ENCODE data around the gene MYT1.
"Not testable (repeated sequence)": the region's sequence is repeated elsewhere in the genome, so short reads cannot be mapped to it uniquely, and the experiment has no call there.

MYT1 gene

DNA sequence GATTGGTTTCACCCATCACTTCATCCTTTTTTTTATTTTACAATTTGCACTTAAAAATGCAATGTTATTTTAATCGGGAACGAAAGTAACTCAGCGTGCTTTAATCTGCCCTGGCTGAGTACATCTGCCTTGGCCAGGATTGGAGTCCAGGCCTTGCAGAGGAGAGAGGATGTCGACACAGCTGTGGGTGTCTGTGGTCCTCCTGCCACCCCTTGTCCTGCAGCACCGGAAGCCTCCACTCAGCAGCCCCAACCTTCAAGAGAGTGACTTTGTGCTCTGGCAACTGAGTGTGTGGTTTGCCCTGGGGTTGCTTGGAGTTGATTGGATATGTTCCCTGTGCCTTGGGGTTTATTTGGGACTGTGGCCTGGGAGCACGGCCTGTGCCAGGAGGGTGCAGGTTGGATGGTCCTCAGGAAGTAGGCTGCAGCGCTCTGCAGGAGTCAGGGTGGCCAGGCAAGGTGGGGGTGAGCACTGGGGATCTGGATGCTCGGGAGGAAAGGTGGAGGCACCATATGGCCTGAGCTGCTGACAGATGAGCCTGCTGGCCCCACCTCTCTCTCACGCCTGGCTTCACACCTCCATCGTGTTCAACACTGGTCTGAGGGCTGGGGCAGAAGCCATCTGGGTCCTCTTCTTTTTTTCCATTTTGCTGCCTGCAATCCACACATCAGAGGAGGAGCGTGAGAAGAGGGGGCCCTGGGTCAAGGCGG lies 4.3 kb downstream of the MYT1 start:
- Histone ChIP-seq H3K9ac (ENCODE audit: low read depth in 1 of 2, low read length in 2 of 2) (no peak overlapping the region), H3K9me3 (ENCODE audit: control insufficient read depth in 1 of 2, low read length in 2 of 2) (no peaks in the 10 kb centered on the region), H3K4me3 (ENCODE audit: low read depth in 1 of 2, low read length in 2 of 2) (no peak overlapping the region), H3K27ac (ENCODE audit: low read depth, low read length) (no peak overlapping the region), H3K4me1 (ENCODE audit: control insufficient read depth in 1 of 2, insufficient read depth in 2 of 2, low read length in 2 of 2) (peaks cover 0 to 3% of the 10 kb centered on the region in 2 donors), H3K27me3 (ENCODE audit: control insufficient read depth in 1 of 2, insufficient read depth in 2 of 2, low read length in 2 of 2) (peaks cover under 1 to 24% of the 10 kb centered on the region in 2 donors), H3K36me3 (ENCODE audit: control insufficient read depth in 1 of 2, insufficient read depth in 2 of 2, low read length in 2 of 2) (no peaks in the 10 kb centered on the region)

DNA sequence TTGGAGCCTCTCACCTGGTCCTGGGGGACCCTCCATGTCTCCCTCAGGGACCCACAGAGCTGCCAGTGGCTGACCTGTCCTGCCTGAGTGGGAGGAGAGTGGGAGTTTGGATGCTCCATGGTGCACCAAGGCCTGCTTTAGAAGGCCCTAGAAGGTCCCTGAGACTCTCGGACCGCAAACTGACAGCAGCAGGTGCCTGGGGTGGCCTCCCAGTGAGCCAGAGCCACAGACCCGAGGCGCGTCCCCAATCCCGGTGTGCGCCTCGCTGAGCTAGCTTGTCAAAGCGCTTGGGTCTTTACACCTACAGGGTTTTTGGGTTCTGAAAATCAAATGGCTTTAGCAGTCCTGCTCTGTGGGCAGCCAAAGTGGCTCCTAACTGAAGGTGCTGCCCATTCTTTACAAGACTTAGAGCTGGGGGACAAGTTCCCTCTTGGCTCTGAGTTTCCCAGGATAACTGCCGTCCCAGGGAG lies 4.9 kb downstream of the MYT1 start:
- Histone ChIP-seq H3K27me3 (ENCODE audit: control insufficient read depth in 1 of 2, insufficient read depth in 2 of 2, low read length in 2 of 2) (peaks cover 0 to 18% of the 10 kb centered on the region in 2 donors), H3K9me3 (ENCODE audit: control insufficient read depth in 1 of 2, low read length in 2 of 2) (no peaks in the 10 kb centered on the region), H3K9ac (ENCODE audit: low read depth in 1 of 2, low read length in 2 of 2) (no peak overlapping the region), H3K4me3 (ENCODE audit: low read depth in 1 of 2, low read length in 2 of 2) (no peak overlapping the region), H3K36me3 (ENCODE audit: control insufficient read depth in 1 of 2, insufficient read depth in 2 of 2, low read length in 2 of 2) (no peaks in the 10 kb centered on the region), H3K27ac (ENCODE audit: low read depth, low read length) (no peak overlapping the region), H3K4me1 (ENCODE audit: control insufficient read depth in 1 of 2, insufficient read depth in 2 of 2, low read length in 2 of 2) (peaks cover 0 to 3% of the 10 kb centered on the region in 2 donors)

GRCh38 chr20:64171211-64171610 lies 7.0 kb downstream of the MYT1 start:
- Histone ChIP-seq H3K9me3 (ENCODE audit: control insufficient read depth in 1 of 2, low read length in 2 of 2) (no peaks in the 10 kb centered on the region), H3K4me1 (ENCODE audit: control insufficient read depth in 1 of 2, insufficient read depth in 2 of 2, low read length in 2 of 2) (peaks cover 0 to 3% of the 10 kb centered on the region in 2 donors), H3K9ac (ENCODE audit: low read depth in 1 of 2, low read length in 2 of 2) (no peak overlapping the region), H3K4me3 (ENCODE audit: low read depth in 1 of 2, low read length in 2 of 2) (no peak overlapping the region), H3K36me3 (ENCODE audit: control insufficient read depth in 1 of 2, insufficient read depth in 2 of 2, low read length in 2 of 2) (no peaks in the 10 kb centered on the region), H3K27me3 (ENCODE audit: control insufficient read depth in 1 of 2, insufficient read depth in 2 of 2, low read length in 2 of 2) (peaks cover 0 to 15% of the 10 kb centered on the region in 2 donors), H3K27ac (ENCODE audit: low read depth, low read length) (no peak overlapping the region)

GRCh38 chr20:64173116-64173515 lies 8.9 kb downstream of the MYT1 start:
- H3K9ac ChIP-seq (ENCODE audit: low read depth in 1 of 2, low read length in 2 of 2): no peak overlapping the region
- no peaks in the 10 kb centered on the region for H3K9me3 ChIP-seq (ENCODE audit: control insufficient read depth in 1 of 2, low read length in 2 of 2)
- peaks cover 0 to 6% of the 10 kb centered on the region in 2 donors for H3K27me3 ChIP-seq (ENCODE audit: control insufficient read depth in 1 of 2, insufficient read depth in 2 of 2, low read length in 2 of 2)
- no peak overlapping the region for H3K4me3 ChIP-seq (ENCODE audit: low read depth in 1 of 2, low read length in 2 of 2)
- peaks cover 0 to 3% of the 10 kb centered on the region in 2 donors for H3K4me1 ChIP-seq (ENCODE audit: control insufficient read depth in 1 of 2, insufficient read depth in 2 of 2, low read length in 2 of 2)
- H3K36me3 ChIP-seq (ENCODE audit: control insufficient read depth in 1 of 2, insufficient read depth in 2 of 2, low read length in 2 of 2): no peaks in the 10 kb centered on the region
- H3K27ac ChIP-seq (ENCODE audit: low read depth, low read length): no peak overlapping the region

DNA sequence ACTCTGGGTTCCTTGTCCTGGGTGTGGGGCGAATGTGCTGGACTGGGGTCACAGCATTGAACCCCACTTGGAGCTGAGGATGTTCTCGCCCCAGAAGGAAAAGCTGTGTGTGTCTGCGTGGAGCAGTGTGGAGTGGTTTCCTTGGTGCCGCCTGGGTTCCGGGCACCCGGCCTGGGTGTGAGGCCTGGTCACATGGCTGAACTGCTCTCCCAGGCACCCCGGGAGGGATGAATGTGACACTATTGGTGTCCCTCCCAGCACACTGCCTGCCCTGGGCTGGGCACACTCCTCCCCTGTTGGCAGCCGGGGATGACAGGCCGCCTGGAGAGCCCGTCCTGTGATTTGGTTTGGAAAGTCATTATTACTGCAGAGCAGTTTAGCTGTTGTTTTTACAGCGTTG lies 12.3 kb downstream of the MYT1 start:
- H3K27ac ChIP-seq (ENCODE audit: low read depth, low read length): no peak overlapping the region
- H3K4me3 ChIP-seq (ENCODE audit: low read depth in 1 of 2, low read length in 2 of 2): no peak overlapping the region
- peaks cover 0 to 4% of the 10 kb centered on the region in 2 donors for H3K27me3 ChIP-seq (ENCODE audit: control insufficient read depth in 1 of 2, insufficient read depth in 2 of 2, low read length in 2 of 2)
- H3K9me3 ChIP-seq (ENCODE audit: control insufficient read depth in 1 of 2, low read length in 2 of 2): no peaks in the 10 kb centered on the region
- no peaks in the 10 kb centered on the region for H3K4me1 ChIP-seq (ENCODE audit: control insufficient read depth in 1 of 2, insufficient read depth in 2 of 2, low read length in 2 of 2)
- no peak overlapping the region for H3K9ac ChIP-seq (ENCODE audit: low read depth in 1 of 2, low read length in 2 of 2)
- no peaks in the 10 kb centered on the region for H3K36me3 ChIP-seq (ENCODE audit: control insufficient read depth in 1 of 2, insufficient read depth in 2 of 2, low read length in 2 of 2)

DNA sequence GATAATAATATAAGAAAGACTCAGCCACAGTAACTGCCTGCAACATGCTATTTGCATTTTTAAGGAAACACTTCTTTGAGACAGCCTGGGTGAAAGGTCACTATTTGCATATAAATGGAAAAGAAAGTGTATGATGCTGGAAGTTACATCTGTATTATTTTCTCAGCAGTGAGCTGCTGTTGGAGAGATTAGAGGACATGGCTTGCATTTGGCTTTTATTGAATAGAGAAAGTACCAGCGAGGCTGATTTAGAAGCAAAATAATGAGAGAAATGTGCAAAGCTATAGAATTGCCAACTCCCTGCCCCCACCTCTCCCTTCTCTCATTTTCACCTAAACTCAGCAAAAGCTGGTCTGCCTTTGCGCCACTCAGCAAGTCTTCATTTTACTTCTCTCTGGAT lies 12.7 kb downstream of the MYT1 start:
- H3K4me1 ChIP-seq (ENCODE audit: control insufficient read depth in 1 of 2, insufficient read depth in 2 of 2, low read length in 2 of 2): no peaks in the 10 kb centered on the region
- H3K27me3 ChIP-seq (ENCODE audit: control insufficient read depth in 1 of 2, insufficient read depth in 2 of 2, low read length in 2 of 2): peaks cover 0 to 4% of the 10 kb centered on the region in 2 donors
- no peak overlapping the region for H3K4me3 ChIP-seq (ENCODE audit: low read depth in 1 of 2, low read length in 2 of 2)
- H3K27ac ChIP-seq (ENCODE audit: low read depth, low read length): no peak overlapping the region
- H3K9me3 ChIP-seq (ENCODE audit: control insufficient read depth in 1 of 2, low read length in 2 of 2): no peaks in the 10 kb centered on the region
- H3K9ac ChIP-seq (ENCODE audit: low read depth in 1 of 2, low read length in 2 of 2): no peak overlapping the region
- H3K36me3 ChIP-seq (ENCODE audit: control insufficient read depth in 1 of 2, insufficient read depth in 2 of 2, low read length in 2 of 2): no peaks in the 10 kb centered on the region

DNA sequence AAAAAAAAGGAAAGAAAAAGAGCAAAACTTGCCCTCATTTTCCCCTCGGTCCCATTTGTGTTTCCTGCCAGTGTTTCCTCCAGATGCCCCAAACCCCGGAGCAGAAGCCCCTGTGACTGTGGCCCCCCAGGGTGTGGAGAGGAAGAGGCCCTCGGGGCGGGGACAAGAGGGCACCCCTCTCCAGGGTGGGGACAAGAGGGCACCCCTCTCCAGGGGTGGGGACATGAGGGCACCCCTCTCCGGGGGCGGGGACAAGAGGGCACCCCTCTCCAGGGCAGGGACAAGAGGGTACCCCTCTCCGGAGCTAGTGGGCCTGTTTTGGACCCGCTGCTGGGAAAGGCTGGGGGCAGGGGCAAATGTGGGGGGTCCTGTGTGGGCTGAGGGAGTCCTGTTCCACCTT lies 13.1 kb downstream of the MYT1 start:
- no peaks in the 10 kb centered on the region for H3K36me3 ChIP-seq (ENCODE audit: control insufficient read depth in 1 of 2, insufficient read depth in 2 of 2, low read length in 2 of 2)
- H3K27ac ChIP-seq (ENCODE audit: low read depth, low read length): no peak overlapping the region
- no peaks in the 10 kb centered on the region for H3K9me3 ChIP-seq (ENCODE audit: control insufficient read depth in 1 of 2, low read length in 2 of 2)
- no peak overlapping the region for H3K9ac ChIP-seq (ENCODE audit: low read depth in 1 of 2, low read length in 2 of 2)
- no peaks in the 10 kb centered on the region for H3K4me1 ChIP-seq (ENCODE audit: control insufficient read depth in 1 of 2, insufficient read depth in 2 of 2, low read length in 2 of 2)
- no peak overlapping the region for H3K4me3 ChIP-seq (ENCODE audit: low read depth in 1 of 2, low read length in 2 of 2)
- peaks cover 0 to 5% of the 10 kb centered on the region in 2 donors for H3K27me3 ChIP-seq (ENCODE audit: control insufficient read depth in 1 of 2, insufficient read depth in 2 of 2, low read length in 2 of 2)

- H3K27ac ChIP-seq (ENCODE audit: low read depth, low read length): no peak overlapping the region
- H3K4me3 ChIP-seq (ENCODE audit: low read depth in 1 of 2, low read length in 2 of 2): no peak overlapping the region
- H3K27me3 ChIP-seq (ENCODE audit: control insufficient read depth in 1 of 2, insufficient read depth in 2 of 2, low read length in 2 of 2): peaks cover 0 to 8% of the 10 kb centered on the region in 2 donors
- no peaks in the 10 kb centered on the region for H3K9me3 ChIP-seq (ENCODE audit: control insufficient read depth in 1 of 2, low read length in 2 of 2)
- H3K36me3 ChIP-seq (ENCODE audit: control insufficient read depth in 1 of 2, insufficient read depth in 2 of 2, low read length in 2 of 2): no peaks in the 10 kb centered on the region
- H3K9ac ChIP-seq (ENCODE audit: low read depth in 1 of 2, low read length in 2 of 2): no peak overlapping the region
- H3K4me1 ChIP-seq (ENCODE audit: control insufficient read depth in 1 of 2, insufficient read depth in 2 of 2, low read length in 2 of 2): no peaks in the 10 kb centered on the region
These were observed 13.5 kb downstream of the MYT1 start for GRCh38 chr20:64177787-64178186.

DNA sequence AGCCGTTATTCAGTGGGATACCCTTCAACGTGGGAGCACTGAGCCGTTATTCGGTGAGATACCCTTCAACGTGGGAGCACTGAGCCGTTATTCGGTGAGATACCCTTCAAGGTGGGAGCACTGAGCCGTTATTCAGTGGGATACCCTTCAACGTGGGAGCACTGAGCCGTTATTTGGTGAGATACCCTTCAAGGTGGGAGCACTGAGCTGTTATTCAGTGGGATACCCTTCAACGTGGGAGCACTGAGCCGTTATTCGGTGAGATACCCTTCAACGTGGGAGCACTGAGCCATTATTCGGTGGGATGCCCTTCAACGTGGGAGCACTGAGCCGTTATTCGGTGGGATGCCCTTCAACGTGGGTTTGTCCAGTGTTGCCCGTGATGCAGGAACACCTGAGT lies 14.7 kb downstream of the MYT1 start:
- not testable (repeated sequence) for H3K9me3 ChIP-seq (ENCODE audit: control insufficient read depth in 1 of 2, low read length in 2 of 2); H3K27ac ChIP-seq (ENCODE audit: low read depth, low read length); H3K4me3 ChIP-seq (ENCODE audit: low read depth in 1 of 2, low read length in 2 of 2); H3K4me1 ChIP-seq (ENCODE audit: control insufficient read depth in 1 of 2, insufficient read depth in 2 of 2, low read length in 2 of 2); H3K9ac ChIP-seq (ENCODE audit: low read depth in 1 of 2, low read length in 2 of 2); H3K36me3 ChIP-seq (ENCODE audit: control insufficient read depth in 1 of 2, insufficient read depth in 2 of 2, low read length in 2 of 2); H3K27me3 ChIP-seq (ENCODE audit: control insufficient read depth in 1 of 2, insufficient read depth in 2 of 2, low read length in 2 of 2)

DNA sequence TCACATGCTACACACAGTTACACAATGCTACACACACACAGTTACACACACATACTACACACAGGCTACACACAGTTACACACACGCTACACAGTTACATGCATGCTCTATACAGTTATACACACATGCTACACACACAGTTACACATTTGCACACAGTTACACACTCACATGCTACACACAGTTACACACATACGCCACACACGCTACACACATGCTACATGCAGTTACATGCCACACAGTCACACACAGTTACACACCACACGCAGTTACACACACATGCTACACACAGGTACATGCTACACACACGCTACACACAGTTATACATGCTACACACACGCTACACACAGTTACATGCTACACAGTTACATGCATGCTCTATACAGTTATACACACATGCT lies 15.6 kb downstream of the MYT1 start:
- H3K4me3 ChIP-seq (ENCODE audit: low read depth in 1 of 2, low read length in 2 of 2): no peak overlapping the region
- no peaks in the 10 kb centered on the region for H3K36me3 ChIP-seq (ENCODE audit: control insufficient read depth in 1 of 2, insufficient read depth in 2 of 2, low read length in 2 of 2)
- no peaks in the 10 kb centered on the region for H3K9me3 ChIP-seq (ENCODE audit: control insufficient read depth in 1 of 2, low read length in 2 of 2)
- H3K4me1 ChIP-seq (ENCODE audit: control insufficient read depth in 1 of 2, insufficient read depth in 2 of 2, low read length in 2 of 2): no peaks in the 10 kb centered on the region
- H3K9ac ChIP-seq (ENCODE audit: low read depth in 1 of 2, low read length in 2 of 2): no peak overlapping the region
- H3K27me3 ChIP-seq (ENCODE audit: control insufficient read depth in 1 of 2, insufficient read depth in 2 of 2, low read length in 2 of 2): peaks cover 0 to 4% of the 10 kb centered on the region in 2 donors
- H3K27ac ChIP-seq (ENCODE audit: low read depth, low read length): no peak overlapping the region
